Endodermal cell (in vitro differentiated cells): ENCODE results near the gene CNTNAP5. TPM values are rescaled to one million over a fixed set of nuclear protein-coding genes. Genes with fewer than 3 reads are reported as not detected.
A peak's percentile ranks its signal among the peaks of the same experiment; 100 is the strongest.

ENCODE experiments used
- DNase-seq: peaks from one replicate; pipeline ENCODE4 v3.0.0-alpha.2; 2017
- H3K27ac ChIP-seq: 2 replicates; pipeline ENCODE4 v1.5.1; 2013; ENCODE audit warnings: mild to moderate bottlenecking, low read depth, low read length, moderate library complexity
- H3K27me3 ChIP-seq: 2 replicates; pipeline ENCODE4 v1.6.1; 2013; ENCODE audit warnings: mild to moderate bottlenecking, low read length, moderate library complexity; ENCODE audit not compliant: insufficient read depth, control insufficient read depth, poor library complexity, severe bottlenecking
- H3K36me3 ChIP-seq: 2 replicates; pipeline ENCODE4 v1.7.0; 2013; ENCODE audit warnings: mild to moderate bottlenecking, low read length, moderate library complexity; ENCODE audit not compliant: control insufficient read depth, insufficient read depth
- H3K4me1 ChIP-seq: one replicate; pipeline ENCODE4 v1.7.0; 2013; ENCODE audit warnings: low read length; ENCODE audit not compliant: control insufficient read depth, insufficient read depth
- H3K4me3 ChIP-seq: 2 replicates; pipeline ENCODE4 v1.5.1; 2013; ENCODE audit warnings: mild to moderate bottlenecking, low read length, moderate library complexity
- H3K9ac ChIP-seq: 2 replicates; pipeline ENCODE4 v1.6.1; 2013; ENCODE audit warnings: mild to moderate bottlenecking, low read length, moderate library complexity; ENCODE audit not compliant: poor library complexity, severe bottlenecking; ENCODE audit errors: extremely low read depth
- H3K9me3 ChIP-seq: 2 replicates; pipeline ENCODE4 v1.6.1; 2013; ENCODE audit warnings: mild to moderate bottlenecking, low read length, moderate library complexity; ENCODE audit not compliant: control insufficient read depth
- H3K27ac Mint-ChIP-seq: 2 replicates; pipeline ENCODE4 v1.8.0; 2020; ENCODE audit warnings: mixed read lengths
- H3K27me3 Mint-ChIP-seq: 2 replicates; pipeline ENCODE4 v1.8.0; 2021; ENCODE audit warnings: mild to moderate bottlenecking, mixed read lengths; ENCODE audit not compliant: insufficient read depth
- H3K36me3 Mint-ChIP-seq: 2 replicates; pipeline ENCODE4 v1.8.0; 2020; ENCODE audit warnings: low read depth, mixed read lengths
- H3K4me1 Mint-ChIP-seq: 2 replicates; pipeline ENCODE4 v1.8.0; 2020; ENCODE audit warnings: mixed read lengths
- H3K4me3 Mint-ChIP-seq: 2 replicates; pipeline ENCODE4 v1.8.0; 2020; ENCODE audit warnings: mild to moderate bottlenecking, moderate library complexity, mixed read lengths
- H3K9me3 Mint-ChIP-seq: 2 replicates; pipeline ENCODE4 v1.8.0; 2020; ENCODE audit warnings: mild to moderate bottlenecking, mixed read lengths
- CTCF ChIP-seq: fragments of 200-600 bp; sonication (generic); conservative IDR thresholded peaks from 2 replicates; pipeline ENCODE4 v1.5.0; 2021; ENCODE audit warnings: antibody characterized with exemption, mild to moderate bottlenecking
- WGBS, 2 experiments: methylation state at CpG; one replicate each; pipeline versions ENCODE4 v1.1.5 to v1.1.7; 2013; ENCODE audit warnings: missing lambda C conversion rate in 2 of 2, mixed read lengths in 1 of 2; ENCODE audit not compliant: insufficient coverage in 1 of 2, insufficient read length in 1 of 2; 5-methylcytosine and 5-hydroxymethylcytosine counted together
- total RNA-seq, 2 donors: library from RNA; stranded (reverse); fragmentation: NEBNext Ultra II Directional in 1 of 2; extraction: Animal tissue kit (Norgen Biotek cat#: 25700) in 1 of 2; gene quantifications; 2 replicates in 1 of 2; 3 replicates in 1 of 2; pipeline ENCODE4 v1.2.1, GENCODE V29; 2021

CNTNAP5 gene
- total RNA-seq, 2 donors from 2014 or later = 0.70 to 4.4 TPM

GRCh38 chr2:124877141-124877577 is 852.1 kb downstream of the CNTNAP5 start:
- H3K9me3 Mint-ChIP-seq = no peaks in the 10 kb centered on the region
- H3K4me1 Mint-ChIP-seq = peaks cover 15% of the 10 kb centered on the region
- no peak for DNase-seq
- no peak overlapping the region for H3K4me3 Mint-ChIP-seq
- no peaks in the 10 kb centered on the region for H3K27me3 Mint-ChIP-seq
- H3K36me3 ChIP-seq = no peaks in the 10 kb centered on the region
- no peak overlapping the region for H3K9ac ChIP-seq
- no peak overlapping the region for H3K27ac ChIP-seq
- H3K9me3 ChIP-seq = no peaks in the 10 kb centered on the region
- no peak overlapping the region for H3K4me3 ChIP-seq
- H3K36me3 Mint-ChIP-seq = no peaks in the 10 kb centered on the region
- 92 to 100% methylated on average over 1 to 4 of the region's 4 CpGs for WGBS, 2 experiments
- no peak overlapping the region for H3K27ac Mint-ChIP-seq
- no peaks in the 10 kb centered on the region for H3K4me1 ChIP-seq
- no peak for TF ChIP-seq CTCF
- H3K27me3 ChIP-seq = no peaks in the 10 kb centered on the region

- Histone ChIP-seq H3K4me3 (no peak overlapping the region), H3K9me3 (no peaks in the 10 kb centered on the region), H3K36me3 (no peaks in the 10 kb centered on the region), H3K9ac (no peak overlapping the region), H3K4me1 (no peaks in the 10 kb centered on the region), H3K27me3 (no peaks in the 10 kb centered on the region), H3K27ac (no peak overlapping the region)
- WGBS, 2 experiments = 81% methylated on average over 4 of the region's 4 CpGs; no CpG with 5 or more reads in 1 of the 2 experiments
- no peaks in the 10 kb centered on the region for H3K27me3 Mint-ChIP-seq
- no peak for DNase-seq
- H3K36me3 Mint-ChIP-seq = no peaks in the 10 kb centered on the region
- peaks cover 15% of the 10 kb centered on the region for H3K4me1 Mint-ChIP-seq
- no peak for TF ChIP-seq CTCF
- H3K9me3 Mint-ChIP-seq = no peaks in the 10 kb centered on the region
- H3K4me3 Mint-ChIP-seq = no peak overlapping the region
- H3K27ac Mint-ChIP-seq = no peak overlapping the region
These were observed 854.6 kb downstream of the CNTNAP5 start for GRCh38 chr2:124879640-124880039.

DNA sequence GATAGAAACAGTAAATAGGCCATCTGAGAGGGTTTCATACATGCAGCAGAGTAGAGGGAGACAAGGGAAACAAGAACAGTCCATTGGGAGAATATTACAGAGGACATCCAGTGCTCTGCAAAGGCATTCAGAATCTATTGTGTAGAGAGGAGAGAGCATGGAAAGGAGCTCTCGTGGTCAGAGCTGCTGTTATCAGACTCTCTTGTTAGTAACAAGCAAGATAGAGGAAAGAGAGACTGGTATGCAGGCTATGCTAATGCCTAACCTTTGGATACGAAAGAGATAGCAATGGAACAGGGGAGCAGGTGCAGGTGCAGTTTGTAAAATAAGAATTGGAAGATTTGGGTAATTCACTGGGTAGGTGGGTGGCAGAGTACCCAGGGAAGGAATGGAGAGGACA is 855.9 kb downstream of the CNTNAP5 start:
- H3K27me3 ChIP-seq = no peaks in the 10 kb centered on the region
- H3K27ac Mint-ChIP-seq = peak overlapping the region; percentile 8
- H3K4me3 Mint-ChIP-seq = no peak overlapping the region

More for the DNA sequence above, 855.9 kb downstream of the CNTNAP5 start:
- Histone ChIP-seq H3K9me3 (no peaks in the 10 kb centered on the region), H3K4me1 (no peaks in the 10 kb centered on the region), H3K27ac (no peak overlapping the region), H3K4me3 (peak overlapping the region; percentile 26), H3K9ac (no peak overlapping the region), H3K36me3 (no peaks in the 10 kb centered on the region)
- no peak for DNase-seq
- peaks cover 12% of the 10 kb centered on the region for H3K4me1 Mint-ChIP-seq
- H3K9me3 Mint-ChIP-seq = no peaks in the 10 kb centered on the region
- H3K36me3 Mint-ChIP-seq = no peaks in the 10 kb centered on the region
- H3K27me3 Mint-ChIP-seq = no peaks in the 10 kb centered on the region
- 43 to 55% methylated on average over 1 to 2 of the region's 2 CpGs for WGBS, 2 experiments
- TF ChIP-seq CTCF = no peak
